HCT116 (cell line): ENCODE data around the gene PAX7.

ENCODE experiments used
- CEBPB ChIP-seq: IDR thresholded peaks from 2 replicates; pipeline ENCODE4 v1.6.1; 2012; ENCODE audit warnings: low read depth
- CTCF ChIP-seq, 3 experiments: fragments of 200-600 bp in 1 of 3; sonication (generic) in 1 of 3; IDR thresholded peaks in 2 of 3; conservative IDR thresholded peaks in 1 of 3; 2 replicates each; pipeline ENCODE4 v1.5.1; 2012 to 2017; ENCODE audit warnings: low read depth in 2 of 3, low read length in 2 of 3, antibody characterized with exemption in 1 of 3, borderline replicate concordance in 1 of 3, control low read depth in 1 of 3, mild to moderate bottlenecking in 1 of 3, mixed read lengths in 1 of 3, mixed run types in 1 of 3, moderate library complexity in 1 of 3; ENCODE audit not compliant: insufficient read depth in 1 of 3
- EGR1 ChIP-seq: IDR thresholded peaks from 2 replicates; pipeline ENCODE4 v1.6.1; 2012; ENCODE audit warnings: low read depth
- EZH2 ChIP-seq: fragments of 200-600 bp; sonication (generic); IDR thresholded peaks from 2 replicates; pipeline ENCODE4 v1.6.1; 2017; ENCODE audit warnings: antibody characterized with exemption, mixed run types
- EZH2phosphoT487 ChIP-seq: fragments of 200-600 bp; IDR thresholded peaks from 2 replicates; pipeline ENCODE4 v1.6.1; 2018; ENCODE audit warnings: antibody characterized with exemption, borderline replicate concordance
- MAX ChIP-seq: IDR thresholded peaks from 2 replicates; pipeline ENCODE4 v1.6.1; 2012
- POLR2A ChIP-seq: IDR thresholded peaks from 2 replicates; pipeline ENCODE4 v1.7.0; 2011; ENCODE audit warnings: borderline replicate concordance; ENCODE audit not compliant: insufficient read depth, insufficient read length; ENCODE audit errors: extremely low read depth
- POLR2AphosphoS5 ChIP-seq: IDR thresholded peaks from 2 replicates; pipeline ENCODE4 v1.6.1; 2011; ENCODE audit warnings: mild to moderate bottlenecking, low read depth, low read length, moderate library complexity
- RAD21 ChIP-seq: IDR thresholded peaks from 2 replicates; pipeline ENCODE4 v1.6.1; 2012; ENCODE audit warnings: low read depth, mild to moderate bottlenecking
- REST ChIP-seq: IDR thresholded peaks from 2 replicates; pipeline ENCODE4 v1.6.1; 2012; ENCODE audit warnings: low read depth
- SP1 ChIP-seq: IDR thresholded peaks from 2 replicates; pipeline ENCODE4 v1.6.1; 2012; ENCODE audit warnings: low read depth
- TCF7L2 ChIP-seq: IDR thresholded peaks from 2 replicates; pipeline ENCODE4 v1.7.0; 2011; ENCODE audit warnings: borderline replicate concordance, inconsistent platforms; ENCODE audit not compliant: insufficient read depth, insufficient read length; ENCODE audit errors: extremely low read depth
- ZBTB33 ChIP-seq: IDR thresholded peaks from 2 replicates; pipeline ENCODE4 v1.6.1; 2011; ENCODE audit warnings: mild to moderate bottlenecking, low read length, moderate library complexity; ENCODE audit not compliant: insufficient replicate concordance; ENCODE audit errors: extremely low read depth
- ZFX ChIP-seq: fragments of 450-650 bp; IDR thresholded peaks from 2 replicates; pipeline ENCODE4 v1.6.1; 2017

- TF ChIP-seq POLR2AphosphoS5: no peak
- no peak for TF ChIP-seq POLR2A
- no peak for TF ChIP-seq CEBPB
- TF ChIP-seq EGR1: no peak
- TF ChIP-seq EZH2: no peak
- no peak for TF ChIP-seq REST
- no peak for TF ChIP-seq RAD21
- TF ChIP-seq CTCF (IDR thresholded peaks at IDR 0.05 in 2 of 3, conservative IDR thresholded peaks at IDR 0.05 in 1 of 3; ENCODE audit: borderline replicate concordance in 1 of 3, insufficient read depth in 1 of 3, low read depth in 2 of 3, low read length in 2 of 3): no peak
- no peak for TF ChIP-seq EZH2phosphoT487
- TF ChIP-seq MAX: no peak
- no peak for TF ChIP-seq ZFX
- no peak for TF ChIP-seq TCF7L2
- no peak for TF ChIP-seq ZBTB33
- no peak for TF ChIP-seq SP1
Measured at GRCh38 chr1:18646786-18647410, 16.3 kb downstream of the PAX7 start.
